ENCODE measurements around the gene RPAP3.
"Not testable (repeated sequence)": the region's sequence is repeated elsewhere in the genome, so short reads cannot be mapped to it uniquely, and the experiment has no call there.

Gene RPAP3

GRCh38 chr12:47672068-47672467 is 33.8 kb downstream of the RPAP3 start:
- no peak for DNase-seq (ENCODE audit: low spot score)

- not testable (repeated sequence) for DNase-seq (ENCODE audit: low spot score)
These were observed 37.9 kb downstream of the RPAP3 start for GRCh38 chr12:47667935-47668334.

- DNase-seq (ENCODE audit: low spot score) = peak; percentile 35
These were observed 53.2 kb downstream of the RPAP3 start for GRCh38 chr12:47652521-47653234.

- DNase-seq (ENCODE audit: low spot score) = peak; percentile 92
These were observed 54.2 kb downstream of the RPAP3 start for GRCh38 chr12:47651368-47652254.

GRCh38 chr12:47650469-47650868 is 55.4 kb downstream of the RPAP3 start:
- DNase-seq (ENCODE audit: low spot score) = no peak

GRCh38 chr12:47649381-47649780 is 56.4 kb downstream of the RPAP3 start:
- no peak for DNase-seq (ENCODE audit: low spot score)

- DNase-seq (ENCODE audit: low spot score) = no peak
These were observed 57.7 kb downstream of the RPAP3 start for GRCh38 chr12:47648056-47648579.

GRCh38 chr12:47642310-47642709 is 63.5 kb downstream of the RPAP3 start:
- not testable (repeated sequence) for DNase-seq (ENCODE audit: low spot score)

GRCh38 chr12:47636908-47637780 is 68.7 kb downstream of the RPAP3 start:
- DNase-seq (ENCODE audit: low spot score) = no peak

- not testable (repeated sequence) for DNase-seq (ENCODE audit: low spot score)
These were observed 70.1 kb downstream of the RPAP3 start for GRCh38 chr12:47635770-47636169.

GRCh38 chr12:47634127-47634526 is 71.7 kb downstream of the RPAP3 start:
- DNase-seq (ENCODE audit: low spot score) = no peak

GRCh38 chr12:47621960-47622359 is 83.9 kb downstream of the RPAP3 start:
- DNase-seq (ENCODE audit: low spot score) = no peak

GRCh38 chr12:47617476-47617875 is 88.4 kb downstream of the RPAP3 start:
- peak; percentile 23 for DNase-seq (ENCODE audit: low spot score)

- no peak for DNase-seq (ENCODE audit: low spot score)
These were observed 89.4 kb downstream of the RPAP3 start for GRCh38 chr12:47616440-47616839.

- DNase-seq (ENCODE audit: low spot score) = no peak
These were observed 90.1 kb downstream of the RPAP3 start for GRCh38 chr12:47615711-47616110.

- DNase-seq (ENCODE audit: low spot score) = no peak
These were observed 91.3 kb downstream of the RPAP3 start for GRCh38 chr12:47614521-47614920.

GRCh38 chr12:47612953-47613352 is 92.9 kb downstream of the RPAP3 start:
- DNase-seq (ENCODE audit: low spot score) = no peak

GRCh38 chr12:47611906-47612305 is 93.9 kb downstream of the RPAP3 start:
- DNase-seq (ENCODE audit: low spot score) = no peak

All from Ammon's horn (tissue), 1 donor.